Activated B cell treated with CpG ODN at 0.5 μM for 24 hours (primary cell): ENCODE measurements around the gene KCNQ1OT1. TPM values are rescaled to one million over a fixed set of nuclear protein-coding genes. Genes with fewer than 3 reads are reported as not detected.

Source experiments
- ATAC-seq: fragments of 200-7000 bp; cut with Tn5 transposase; one replicate; pipeline ENCODE4 v1.10.0; 2021; ENCODE audit warnings: low read depth, mild to moderate bottlenecking, moderate library complexity
- CTCF ChIA-PET: fragments of 350-600 bp; sonication (Branson Sonifier 250); formaldehyde crosslinking; loops from one replicate; lab custom pipeline; 2021; ENCODE audit warnings: antibody characterized with exemption; lab: Charles Lee
- POLR2A ChIA-PET: fragments of 350-600 bp; sonication (Branson Sonifier 250); formaldehyde crosslinking; loops from one replicate; lab custom pipeline; 2021; ENCODE audit warnings: antibody characterized with exemption; lab: Charles Lee
- DNase-seq: peaks from one replicate; pipeline ENCODE4 v3.0.0; 2022
- H3K27ac Mint-ChIP-seq: one replicate; pipeline ENCODE4 v1.8.0; 2020; ENCODE audit warnings: mixed read lengths
- H3K27me3 Mint-ChIP-seq: one replicate; pipeline ENCODE4 v1.8.0; 2021; ENCODE audit warnings: mixed read lengths
- H3K36me3 Mint-ChIP-seq: one replicate; pipeline ENCODE4 v1.8.0; 2021; ENCODE audit warnings: low read depth, mixed read lengths
- H3K4me1 Mint-ChIP-seq: one replicate; pipeline ENCODE4 v1.8.0; 2021; ENCODE audit warnings: mixed read lengths
- H3K4me3 Mint-ChIP-seq: one replicate; pipeline ENCODE4 v1.8.0; 2020; ENCODE audit warnings: mild to moderate bottlenecking, mixed read lengths
- H3K9me3 Mint-ChIP-seq: one replicate; pipeline ENCODE4 v1.8.0; 2020; ENCODE audit warnings: mixed read lengths
- intact Hi-C: fragments of 100-400 bp; cut with micrococcal nuclease; formaldehyde crosslinking; loops from one replicate; pipeline ENCODE4 v1.15.1; 2024
- total RNA-seq: library from RNA; stranded (reverse); gene quantifications from 2 replicates; pipeline ENCODE4 v1.2.3, GENCODE V29; 2022
- TF ChIP-seq, protein P1 (sequence below): fragments of 200-600 bp; IDR thresholded peaks from one replicate; pipeline ENCODE4 v1.8.0; 2022; ENCODE audit warnings: antibody characterized with exemption, mild to moderate bottlenecking

The KCNQ1OT1 gene
- total RNA-seq, 1 donor from 2014 or later: 1.2 TPM

DNA sequence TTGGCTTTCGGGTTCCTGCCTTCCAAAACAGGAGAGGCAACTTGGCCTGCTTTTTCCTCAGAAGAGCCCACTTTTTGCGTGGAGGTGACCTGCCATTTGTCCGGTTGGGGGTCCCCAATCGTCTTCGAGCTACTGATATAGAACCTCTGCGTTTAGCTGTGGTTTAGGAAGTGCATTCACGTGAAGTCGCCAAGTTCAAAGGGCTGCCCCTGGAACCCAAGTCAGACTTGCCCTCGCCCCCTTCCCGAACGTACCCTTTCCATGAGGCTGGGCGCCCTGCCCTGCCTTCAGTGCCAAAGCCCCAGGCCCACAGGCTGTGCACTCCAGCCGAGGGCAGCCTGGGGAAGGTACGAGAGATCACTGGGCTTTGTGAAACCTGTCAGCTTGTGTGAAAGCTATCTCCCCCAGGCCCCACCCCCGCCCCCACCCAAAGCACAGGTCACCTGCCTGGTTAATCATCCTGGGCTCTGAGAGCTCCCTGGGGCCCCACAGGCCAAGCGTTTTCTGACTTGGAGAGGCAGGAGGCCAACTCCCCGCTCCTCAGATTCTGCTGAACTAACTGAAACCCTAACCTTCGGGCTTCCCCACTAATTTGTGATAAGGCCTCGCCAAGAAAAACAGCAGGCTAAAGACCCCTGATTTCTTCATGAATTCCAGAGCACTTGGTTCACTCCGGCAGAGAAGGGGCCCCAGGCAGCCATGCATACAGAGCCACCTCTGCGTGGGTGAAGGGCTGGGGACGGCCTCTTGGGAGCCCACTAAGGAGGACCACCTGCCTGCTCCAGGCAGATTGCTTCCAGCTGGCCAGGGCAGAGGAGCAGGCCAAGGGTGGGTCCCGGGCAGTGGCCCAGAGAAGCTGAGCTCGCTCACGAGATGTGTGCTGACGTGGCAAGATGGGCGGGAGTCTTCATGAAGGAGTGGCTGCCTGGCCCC lies 25.8 kb upstream of the KCNQ1OT1 start:
- CTCF ChIA-PET: no interaction called here
- intact Hi-C loops: no loop called here
- no peaks in the 10 kb centered on the region for H3K27me3 Mint-ChIP-seq

DNA sequence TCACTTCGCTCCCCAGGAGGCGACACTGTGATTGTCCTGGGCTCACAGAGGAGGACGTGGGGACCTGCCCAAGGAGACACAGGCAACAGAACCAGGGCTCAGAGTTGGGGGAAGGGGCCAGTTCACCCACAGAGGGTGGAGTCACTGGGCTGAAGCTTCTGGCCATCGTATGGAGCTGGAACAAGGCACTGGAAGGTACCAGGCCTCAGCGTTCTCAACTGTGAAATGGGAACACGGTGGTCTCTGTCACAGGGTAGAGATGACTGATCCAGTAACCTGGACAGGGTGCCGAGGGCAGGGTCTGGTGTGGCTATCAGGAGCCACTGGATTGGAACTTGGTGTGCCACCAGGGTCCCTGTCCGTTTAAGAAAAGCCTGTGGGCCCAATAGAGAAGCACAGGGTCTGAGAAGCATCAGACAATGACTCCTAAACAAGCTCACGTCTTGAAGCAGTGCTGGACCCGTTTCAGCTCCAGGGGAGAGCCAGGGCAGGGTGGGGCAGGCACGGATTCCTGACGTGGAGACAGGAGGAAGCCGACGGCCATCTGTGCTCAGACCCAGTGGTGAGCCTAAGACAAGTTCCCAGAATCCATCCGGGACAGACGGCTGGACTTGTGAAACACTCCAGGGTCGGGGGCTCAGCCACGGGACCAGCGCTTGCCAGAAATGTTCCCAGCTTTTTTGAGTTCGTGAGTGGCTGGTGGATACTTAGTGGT lies 25.0 kb upstream of the KCNQ1OT1 start:
- no peak overlapping the region for H3K4me3 Mint-ChIP-seq
- H3K36me3 Mint-ChIP-seq: peaks cover 2% of the 10 kb centered on the region
- POLR2A ChIA-PET: no interaction called here
- ATAC-seq (no peak), DNase-seq (no peak)
- H3K9me3 Mint-ChIP-seq: no peaks in the 10 kb centered on the region
- intact Hi-C loops: no loop called here
- no peaks in the 10 kb centered on the region for H3K27me3 Mint-ChIP-seq
- no peaks in the 10 kb centered on the region for H3K4me1 Mint-ChIP-seq
- TF ChIP-seq, protein P1, sequence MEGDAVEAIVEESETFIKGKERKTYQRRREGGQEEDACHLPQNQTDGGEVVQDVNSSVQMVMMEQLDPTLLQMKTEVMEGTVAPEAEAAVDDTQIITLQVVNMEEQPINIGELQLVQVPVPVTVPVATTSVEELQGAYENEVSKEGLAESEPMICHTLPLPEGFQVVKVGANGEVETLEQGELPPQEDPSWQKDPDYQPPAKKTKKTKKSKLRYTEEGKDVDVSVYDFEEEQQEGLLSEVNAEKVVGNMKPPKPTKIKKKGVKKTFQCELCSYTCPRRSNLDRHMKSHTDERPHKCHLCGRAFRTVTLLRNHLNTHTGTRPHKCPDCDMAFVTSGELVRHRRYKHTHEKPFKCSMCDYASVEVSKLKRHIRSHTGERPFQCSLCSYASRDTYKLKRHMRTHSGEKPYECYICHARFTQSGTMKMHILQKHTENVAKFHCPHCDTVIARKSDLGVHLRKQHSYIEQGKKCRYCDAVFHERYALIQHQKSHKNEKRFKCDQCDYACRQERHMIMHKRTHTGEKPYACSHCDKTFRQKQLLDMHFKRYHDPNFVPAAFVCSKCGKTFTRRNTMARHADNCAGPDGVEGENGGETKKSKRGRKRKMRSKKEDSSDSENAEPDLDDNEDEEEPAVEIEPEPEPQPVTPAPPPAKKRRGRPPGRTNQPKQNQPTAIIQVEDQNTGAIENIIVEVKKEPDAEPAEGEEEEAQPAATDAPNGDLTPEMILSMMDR: no peak
- CTCF ChIA-PET: no interaction called here
- H3K27ac Mint-ChIP-seq: no peak overlapping the region

More for the DNA sequence above, 25.8 kb upstream of the KCNQ1OT1 start:
- H3K27ac Mint-ChIP-seq: no peak overlapping the region
- H3K4me1 Mint-ChIP-seq: no peaks in the 10 kb centered on the region
- H3K36me3 Mint-ChIP-seq: peaks cover 2% of the 10 kb centered on the region
- ATAC-seq (no peak), DNase-seq (no peak)
- TF ChIP-seq, protein P1: no peak
- H3K4me3 Mint-ChIP-seq: no peak overlapping the region
- H3K9me3 Mint-ChIP-seq: no peaks in the 10 kb centered on the region
- POLR2A ChIA-PET: no interaction called here

DNA sequence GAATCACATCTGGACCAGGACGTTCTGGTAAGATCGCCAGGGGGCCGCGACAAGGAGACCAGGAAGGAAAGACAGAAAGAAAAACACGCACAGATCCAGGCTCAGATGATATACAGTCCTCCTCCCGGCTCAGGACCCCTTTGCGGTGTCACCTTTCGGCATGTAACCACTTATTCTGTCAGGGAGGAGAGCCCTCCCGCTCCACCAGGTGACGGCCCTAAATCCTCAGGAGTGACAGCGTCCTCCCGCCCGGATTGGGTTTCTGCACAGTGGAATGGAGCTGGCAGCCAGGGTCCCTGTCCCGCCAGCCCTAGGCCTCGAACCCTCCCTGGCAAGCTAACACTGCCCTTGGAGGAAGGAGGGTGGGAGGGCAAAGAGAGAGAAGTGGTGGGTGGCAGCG lies 24.3 kb upstream of the KCNQ1OT1 start:
- intact Hi-C loops: no loop called here
- TF ChIP-seq, protein P1: no peak
- H3K27ac Mint-ChIP-seq: no peak overlapping the region
- H3K4me3 Mint-ChIP-seq: no peak overlapping the region
- H3K36me3 Mint-ChIP-seq: peaks cover 2% of the 10 kb centered on the region
- CTCF ChIA-PET: no interaction called here
- ATAC-seq: no peak
- DNase-seq: no peak
- H3K27me3 Mint-ChIP-seq: no peaks in the 10 kb centered on the region
- H3K9me3 Mint-ChIP-seq: no peaks in the 10 kb centered on the region
- H3K4me1 Mint-ChIP-seq: no peaks in the 10 kb centered on the region
- POLR2A ChIA-PET: no interaction called here

DNA sequence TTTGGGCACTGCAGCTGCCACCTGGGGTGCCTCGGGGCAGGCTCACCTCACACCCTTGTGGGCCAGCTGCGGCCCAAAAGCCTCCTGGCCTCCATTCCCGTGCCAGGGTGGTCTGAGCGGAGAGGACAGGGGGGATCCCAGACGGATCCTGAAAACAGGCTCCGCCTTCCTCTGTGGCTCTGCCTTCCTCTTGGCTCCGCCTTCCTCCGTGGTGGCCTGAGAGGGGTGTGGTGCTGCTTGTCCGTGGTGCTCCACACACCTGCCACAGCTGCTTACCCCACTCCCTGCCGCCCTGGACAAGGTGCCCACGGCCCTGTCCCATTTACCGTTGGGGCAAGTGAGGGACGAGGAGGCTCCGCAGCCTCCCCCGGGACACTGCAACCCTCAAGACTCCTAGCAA lies 23.2 kb upstream of the KCNQ1OT1 start:
- no peaks in the 10 kb centered on the region for H3K4me1 Mint-ChIP-seq
- TF ChIP-seq, protein P1: no peak
- no peak overlapping the region for H3K27ac Mint-ChIP-seq
- H3K9me3 Mint-ChIP-seq: no peaks in the 10 kb centered on the region
- ChIA-PET POLR2A (no interaction called here), CTCF (no interaction called here)
- DNase-seq: no peak
- H3K36me3 Mint-ChIP-seq: peaks cover 4% of the 10 kb centered on the region
- no peak overlapping the region for H3K4me3 Mint-ChIP-seq
- intact Hi-C loops: no loop called here
- no peaks in the 10 kb centered on the region for H3K27me3 Mint-ChIP-seq
- no peak for ATAC-seq
